HG03432 (cell line): ENCODE results near the gene CHTOP.
"Not testable (repeated sequence)": the region's sequence is repeated elsewhere in the genome, so short reads cannot be mapped to it uniquely, and the experiment has no call there.

Experiments
- ATAC-seq: cut with Tn5 transposase; IDR thresholded peaks from one replicate; pipeline ENCODE4 v1.9.1; 2021; ENCODE audit warnings: mild to moderate bottlenecking, moderate library complexity; ENCODE audit not compliant: unreplicated experiment

Gene CHTOP

GRCh38 chr1:153633754-153634665 lies at the start of gene CHTOP:
CHTOP (plus strand) TSS chr1:153634066; CDS start chr1:153636589, 2,523 bp downstream.
- peak; percentile 83 for ATAC-seq

DNA sequence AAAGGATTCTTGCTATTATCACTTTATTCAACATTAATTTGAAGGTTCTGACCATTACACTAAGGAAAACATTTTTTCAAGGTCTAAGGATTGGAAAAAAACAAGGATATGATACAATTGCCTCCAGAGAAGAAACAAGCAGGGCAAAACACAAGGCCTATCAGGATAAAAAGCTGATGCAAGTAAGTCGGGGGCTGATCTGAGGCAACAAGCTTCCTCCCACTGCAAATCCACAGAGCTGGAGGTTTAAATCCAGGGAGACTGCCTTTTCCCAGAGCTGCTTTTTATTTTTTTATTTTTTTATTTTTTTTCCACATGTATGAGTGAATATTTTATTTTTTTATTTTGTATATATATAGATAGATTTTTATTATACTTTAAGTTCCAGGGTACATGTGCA lies 48.9 kb upstream of the CHTOP start:
- no peak for ATAC-seq

GRCh38 chr1:153586347-153586746 lies 47.5 kb upstream of the CHTOP start:
- no peak for ATAC-seq

DNA sequence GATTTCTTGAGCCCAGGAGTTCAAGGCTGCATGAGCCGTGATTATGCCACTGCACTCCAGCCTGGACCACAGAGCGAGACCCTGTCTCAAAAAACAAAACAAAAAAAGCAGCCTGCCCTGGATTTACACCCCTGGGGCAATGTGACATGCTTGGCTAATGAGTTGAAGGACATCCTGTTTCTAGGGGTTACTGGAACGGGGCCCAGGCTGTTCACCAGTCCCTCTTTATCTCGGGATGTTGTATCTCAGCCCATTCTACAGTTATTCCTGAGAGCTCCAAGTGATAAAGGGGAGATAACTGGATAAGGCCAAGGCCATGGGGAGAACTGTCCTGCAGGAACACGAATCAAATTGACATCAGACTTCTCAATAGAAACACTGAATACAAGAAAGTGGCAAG lies 46.6 kb upstream of the CHTOP start:
- no peak for ATAC-seq

DNA sequence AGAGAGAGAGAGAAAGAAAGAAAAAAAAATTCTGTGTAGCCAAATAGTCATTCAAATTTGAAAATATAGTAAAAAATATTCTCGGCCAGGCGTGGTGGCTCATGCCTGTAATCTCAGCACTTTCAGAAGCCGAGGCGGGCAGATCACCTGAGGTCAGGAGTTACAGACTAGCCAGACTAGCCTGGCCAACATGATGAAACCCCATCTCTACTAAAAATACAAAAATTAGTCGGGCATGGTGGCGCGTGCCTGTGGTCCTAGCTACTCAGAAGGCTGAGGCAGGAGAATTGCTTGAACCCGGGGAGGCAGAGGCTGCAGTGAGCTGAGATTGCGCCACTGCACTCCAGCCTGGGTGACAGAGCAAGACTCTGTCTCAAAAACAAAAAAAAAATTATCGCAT lies 45.8 kb upstream of the CHTOP start:
- ATAC-seq = not testable (repeated sequence)

GRCh38 chr1:153588482-153588881 lies 45.4 kb upstream of the CHTOP start:
- no peak for ATAC-seq

- no peak for ATAC-seq
These were observed 41.1 kb upstream of the CHTOP start for GRCh38 chr1:153592748-153593147.

- no peak for ATAC-seq
These were observed 36.7 kb upstream of the CHTOP start for GRCh38 chr1:153597206-153597605.

DNA sequence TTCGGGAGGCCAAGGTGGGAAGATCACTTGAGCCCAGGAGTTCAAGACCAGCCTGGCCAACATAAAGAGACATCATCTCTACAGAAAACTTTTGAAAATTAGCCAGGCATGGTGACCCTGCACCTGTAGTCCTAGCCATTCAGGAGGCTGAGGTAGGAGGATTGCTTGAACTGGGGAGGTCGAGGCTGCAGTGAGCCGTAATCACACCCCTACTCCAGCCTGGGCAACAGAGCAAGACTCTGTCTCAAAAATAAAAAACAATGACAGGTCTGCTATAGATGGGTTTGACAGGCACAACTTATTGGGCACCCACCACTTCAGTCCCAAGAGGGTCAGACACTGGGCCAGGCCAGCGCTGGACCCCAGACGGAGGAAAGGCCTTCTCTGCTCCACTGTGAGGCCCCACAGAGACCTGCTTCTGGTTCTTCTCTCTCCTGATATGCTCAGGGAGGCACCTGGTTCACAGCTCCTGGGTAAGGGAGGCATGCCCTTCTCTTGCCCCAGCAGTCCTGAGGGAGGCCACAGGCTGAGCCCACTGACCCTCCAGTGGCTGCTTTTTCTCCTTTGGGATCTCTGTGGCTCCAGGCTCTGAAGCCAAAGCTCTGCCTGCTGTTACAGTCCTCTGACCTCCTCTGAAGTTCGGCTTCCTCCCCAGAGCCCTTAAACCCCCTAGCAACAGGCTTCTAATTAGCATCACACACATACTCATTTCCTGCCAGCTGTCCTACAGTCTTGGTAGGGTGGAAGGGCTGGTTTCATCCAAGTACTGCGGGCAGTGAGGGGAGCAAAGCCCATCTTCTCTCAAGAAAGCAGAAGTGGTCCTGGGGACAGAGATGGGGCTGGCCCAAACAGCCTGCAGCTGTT lies 35.3 kb upstream of the CHTOP start:
- peak; percentile 99 for ATAC-seq

DNA sequence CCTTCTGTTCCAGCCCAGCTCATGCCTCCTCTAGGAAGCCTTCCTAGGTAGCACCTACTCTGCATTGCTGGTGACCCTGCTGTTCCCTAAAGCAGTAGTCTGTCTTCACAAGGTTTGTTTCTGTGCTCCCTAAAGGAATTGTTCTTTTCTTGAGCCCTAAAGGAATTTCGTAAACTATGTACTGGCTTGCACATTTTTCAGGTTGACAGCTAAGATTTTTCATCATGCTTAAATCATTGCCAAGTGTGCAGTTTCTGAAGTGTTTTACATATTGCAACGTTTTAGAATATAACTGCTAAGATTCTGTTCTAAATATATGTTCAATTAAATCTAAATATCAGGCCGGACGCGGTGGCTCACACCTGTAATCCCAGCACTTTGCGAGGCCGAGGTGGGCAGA lies 34.0 kb upstream of the CHTOP start:
- no peak for ATAC-seq

GRCh38 chr1:153602749-153603148 lies 31.1 kb upstream of the CHTOP start:
- no peak for ATAC-seq

DNA sequence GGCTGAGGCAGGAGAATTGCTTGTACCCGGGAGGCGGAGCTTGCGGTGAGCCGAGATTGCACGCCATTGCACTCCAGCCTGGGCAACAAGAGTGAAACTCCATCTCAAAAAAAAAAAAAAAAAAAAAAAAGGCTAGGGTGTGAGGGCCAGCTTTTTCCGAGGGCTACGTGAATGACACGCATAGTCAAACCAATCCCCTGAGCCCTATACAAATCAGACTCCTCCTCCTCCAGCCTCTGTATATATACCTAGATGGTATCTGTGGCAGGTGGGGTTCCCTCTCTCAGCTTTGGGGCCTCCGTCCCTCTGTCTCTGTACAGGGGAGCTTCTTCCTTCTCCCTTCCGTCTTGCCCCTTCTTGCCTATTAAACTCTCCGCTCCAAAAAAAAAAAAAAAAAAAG lies 27.7 kb upstream of the CHTOP start:
- ATAC-seq = no peak

GRCh38 chr1:153607381-153607780 lies 26.5 kb upstream of the CHTOP start:
- no peak for ATAC-seq

- no peak for ATAC-seq
These were observed 25.7 kb upstream of the CHTOP start for GRCh38 chr1:153608089-153608682.

- no peak for ATAC-seq
These were observed 24.9 kb upstream of the CHTOP start for GRCh38 chr1:153608742-153609584.

DNA sequence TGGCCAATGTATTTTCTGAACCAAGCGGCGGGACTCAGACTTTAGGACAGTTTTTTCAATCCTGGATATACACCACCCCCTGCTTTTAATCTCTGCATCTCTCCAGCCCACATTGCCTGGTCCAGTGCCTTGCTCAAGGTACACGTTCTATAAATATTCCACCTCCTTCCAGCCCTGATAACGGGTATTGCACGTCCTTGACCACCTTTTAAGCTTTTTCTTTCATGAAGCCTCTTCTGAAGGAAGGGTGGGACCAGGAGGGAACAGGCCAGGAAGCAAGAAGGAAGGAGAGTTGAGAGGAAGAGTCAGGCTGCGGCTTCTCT lies 24.3 kb upstream of the CHTOP start:
- ATAC-seq = no peak

GRCh38 chr1:153610334-153610733 lies 23.5 kb upstream of the CHTOP start:
- ATAC-seq = no peak

GRCh38 chr1:153610811-153611301 lies 23.0 kb upstream of the CHTOP start:
- no peak for ATAC-seq

DNA sequence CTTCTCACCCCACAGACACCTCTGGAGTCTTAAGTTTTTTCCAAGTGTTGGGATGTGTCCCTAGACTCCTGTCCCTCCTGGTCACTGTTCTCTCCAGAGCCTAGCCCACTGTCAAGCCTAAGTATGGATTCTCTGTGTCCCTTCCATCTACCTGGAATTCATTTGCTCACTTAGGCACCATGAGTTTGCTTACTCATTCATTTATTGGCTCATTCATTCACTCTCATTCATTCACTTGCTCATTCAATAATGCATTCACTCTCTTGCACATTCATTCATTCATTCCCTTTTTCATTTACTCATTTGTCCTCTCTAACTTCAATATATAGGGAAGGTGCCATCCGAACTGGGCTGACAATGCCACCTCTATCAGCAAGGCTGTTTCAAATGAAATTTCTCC lies 22.5 kb upstream of the CHTOP start:
- no peak for ATAC-seq

- ATAC-seq = no peak
These were observed 21.6 kb upstream of the CHTOP start for GRCh38 chr1:153612111-153612754.
